ENCODE measurements around the gene WDR5B.

The WDR5B gene

DNA sequence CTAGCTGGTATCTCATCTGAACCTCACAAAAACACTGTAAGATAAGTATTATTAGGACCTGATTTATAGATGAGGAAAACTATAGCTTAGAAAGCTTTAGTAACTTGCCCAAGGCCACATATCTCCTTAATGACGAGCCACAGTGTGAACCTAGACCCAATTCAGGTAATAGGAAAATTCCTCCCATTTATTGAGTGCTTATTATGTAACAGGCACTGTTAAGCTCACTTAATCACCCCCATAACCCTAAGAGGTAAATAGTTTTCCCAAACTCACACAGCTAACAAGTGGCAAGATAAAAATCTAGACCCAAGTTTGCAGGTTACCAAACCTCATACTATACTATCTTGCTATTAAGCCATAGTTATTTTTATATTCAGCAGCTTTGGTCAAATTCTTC, 7.9 kb downstream of the WDR5B start:
- no peak for TF ChIP-seq CTCF (IDR thresholded peaks at IDR 0.05; ENCODE audit: low read depth, low read length)
- DNase-seq (ENCODE audit: extremely low read depth, low read depth), result no peak

DNA sequence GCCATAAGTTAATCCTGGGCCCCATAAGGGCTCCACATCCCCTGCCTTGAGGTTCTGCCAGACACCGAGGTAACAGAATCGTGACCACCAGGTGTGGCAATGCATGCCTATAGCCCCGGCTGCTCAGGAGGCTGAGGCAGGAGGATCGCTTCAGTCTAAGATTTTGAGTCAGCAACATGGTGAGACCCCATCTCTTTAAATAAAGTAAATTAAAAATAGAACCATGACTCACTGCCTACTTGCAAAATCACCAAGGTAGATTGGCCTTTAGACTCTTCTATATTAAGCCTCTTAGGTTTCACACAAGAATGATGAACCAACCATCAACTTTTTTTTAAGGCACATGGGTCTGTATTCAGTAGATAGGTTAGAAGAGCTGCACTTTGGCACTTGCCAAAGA, 9.7 kb downstream of the WDR5B start:
- DNase-seq (ENCODE audit: extremely low read depth, low read depth), result no peak
- TF ChIP-seq CTCF (IDR thresholded peaks at IDR 0.05; ENCODE audit: low read depth, low read length), result no peak

- TF ChIP-seq CTCF (IDR thresholded peaks at IDR 0.05; ENCODE audit: low read depth, low read length), result no peak
- DNase-seq (ENCODE audit: extremely low read depth, low read depth), result no peak
Measured at GRCh38 chr3:122405015-122405414, 10.8 kb downstream of the WDR5B start.

GRCh38 chr3:122403489-122403888, 12.4 kb downstream of the WDR5B start:
- TF ChIP-seq CTCF (IDR thresholded peaks at IDR 0.05; ENCODE audit: low read depth, low read length), result no peak

GRCh38 chr3:122398920-122399319, 16.9 kb downstream of the WDR5B start:
- TF ChIP-seq CTCF (IDR thresholded peaks at IDR 0.05; ENCODE audit: low read depth, low read length), result no peak
- DNase-seq (ENCODE audit: extremely low read depth, low read depth), result no peak

More at GRCh38 chr3:122403489-122403888, 12.4 kb downstream of the WDR5B start:
- DNase-seq (ENCODE audit: extremely low read depth, low read depth), result no peak

GRCh38 chr3:122397201-122397600, 18.7 kb downstream of the WDR5B start:
- DNase-seq (ENCODE audit: extremely low read depth, low read depth), result no peak
- TF ChIP-seq CTCF (IDR thresholded peaks at IDR 0.05; ENCODE audit: low read depth, low read length), result no peak

DNA sequence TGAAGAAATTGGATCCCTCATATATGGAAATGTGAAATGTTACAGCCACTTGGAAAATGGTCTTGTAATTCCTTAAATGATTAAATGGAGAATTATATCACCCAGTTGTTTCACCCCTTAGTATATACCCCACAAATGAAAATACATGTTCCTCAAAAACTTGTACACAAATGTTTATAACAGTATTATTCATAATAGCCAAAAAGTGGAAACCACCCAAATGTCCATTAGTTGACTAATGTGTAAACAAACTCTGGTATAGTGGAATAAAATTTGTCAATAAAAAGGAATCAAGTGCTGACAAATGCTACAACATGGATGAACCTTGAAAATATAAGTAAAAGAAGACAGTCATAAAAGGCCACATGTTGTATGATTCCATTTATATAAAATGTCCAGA, 19.4 kb downstream of the WDR5B start:
- TF ChIP-seq CTCF (IDR thresholded peaks at IDR 0.05; ENCODE audit: low read depth, low read length), result no peak
- no peak for DNase-seq (ENCODE audit: extremely low read depth, low read depth)

Data from AG09319 (cell line).